ENCODE results near the gene FBXO3. TPM values are rescaled to one million over a fixed set of nuclear protein-coding genes. Genes with fewer than 3 reads are reported as not detected.

Gene FBXO3
- total and polyA plus RNA-seq, 2 donors from 2014 or later: 27.5 to 40.4 TPM

GRCh38 chr11:33787076-33787475, 12.8 kb upstream of the FBXO3 start:
- H3K36me3 ChIP-seq (ENCODE audit: control insufficient read depth in 2 of 3, insufficient read depth in 3 of 3, low read length in 3 of 3): no peaks in the 10 kb centered on the region
- H3K9ac ChIP-seq (ENCODE audit: low read length in 3 of 3): no peak overlapping the region
- FAIRE-seq: no peak
- no peaks in the 10 kb centered on the region for H3K9me3 ChIP-seq (ENCODE audit: control insufficient read depth in 2 of 3, insufficient read depth in 1 of 3, low read length in 3 of 3)
- peaks cover 0 to 2% (median 0%) of the 10 kb centered on the region in 3 donors for H3K4me1 ChIP-seq (ENCODE audit: control insufficient read depth in 2 of 3, insufficient read depth in 2 of 3, low read depth in 1 of 3, low read length in 3 of 3)
- DNase-seq: no peak
- TF ChIP-seq CTCF (IDR thresholded peaks at IDR 0.05; ENCODE audit: borderline replicate concordance, extremely low read depth, insufficient read depth): no peak
- intact Hi-C loops (cut with DNase I): no loop called here
- no peak overlapping the region for H3K27ac ChIP-seq (ENCODE audit: low read depth in 2 of 2, low read length in 2 of 2)
- H3K27me3 ChIP-seq (ENCODE audit: control insufficient read depth, insufficient read depth, low read length): no peaks in the 10 kb centered on the region
- no peak overlapping the region for H3K4me3 ChIP-seq (ENCODE audit: low read length in 3 of 3)

- peaks cover 0 to 2% (median 0%) of the 10 kb centered on the region in 3 donors for H3K4me1 ChIP-seq (ENCODE audit: control insufficient read depth in 2 of 3, insufficient read depth in 2 of 3, low read depth in 1 of 3, low read length in 3 of 3)
- DNase-seq: no peak
- FAIRE-seq: no peak
- H3K27ac ChIP-seq (ENCODE audit: low read depth in 2 of 2, low read length in 2 of 2): no peak overlapping the region
- H3K9me3 ChIP-seq (ENCODE audit: control insufficient read depth in 2 of 3, insufficient read depth in 1 of 3, low read length in 3 of 3): no peaks in the 10 kb centered on the region
- H3K36me3 ChIP-seq (ENCODE audit: control insufficient read depth in 2 of 3, insufficient read depth in 3 of 3, low read length in 3 of 3): no peaks in the 10 kb centered on the region
- no peak for TF ChIP-seq CTCF (IDR thresholded peaks at IDR 0.05; ENCODE audit: borderline replicate concordance, extremely low read depth, insufficient read depth)
- intact Hi-C loops (cut with DNase I): no loop called here
- no peaks in the 10 kb centered on the region for H3K27me3 ChIP-seq (ENCODE audit: control insufficient read depth, insufficient read depth, low read length)
- no peak overlapping the region for H3K4me3 ChIP-seq (ENCODE audit: low read length in 3 of 3)
- no peak overlapping the region for H3K9ac ChIP-seq (ENCODE audit: low read length in 3 of 3)
These were observed 11.3 kb upstream of the FBXO3 start for GRCh38 chr11:33785609-33786008.

GRCh38 chr11:33779849-33780528, 5.7 kb upstream of the FBXO3 start:
- Histone ChIP-seq H3K4me1 (ENCODE audit: control insufficient read depth in 2 of 3, insufficient read depth in 2 of 3, low read depth in 1 of 3, low read length in 3 of 3) (peaks cover 0 to 18% (median 14%) of the 10 kb centered on the region in 3 donors), H3K27me3 (ENCODE audit: control insufficient read depth, insufficient read depth, low read length) (no peaks in the 10 kb centered on the region), H3K27ac (ENCODE audit: low read depth in 2 of 2, low read length in 2 of 2) (no peak overlapping the region), H3K36me3 (ENCODE audit: control insufficient read depth in 2 of 3, insufficient read depth in 3 of 3, low read length in 3 of 3) (no peaks in the 10 kb centered on the region), H3K4me3 (ENCODE audit: low read length in 3 of 3) (no peak overlapping the region), H3K9ac (ENCODE audit: low read length in 3 of 3) (no peak overlapping the region), H3K9me3 (ENCODE audit: control insufficient read depth in 2 of 3, insufficient read depth in 1 of 3, low read length in 3 of 3) (no peaks in the 10 kb centered on the region)
- TF ChIP-seq CTCF (IDR thresholded peaks at IDR 0.05; ENCODE audit: borderline replicate concordance, extremely low read depth, insufficient read depth): no peak
- intact Hi-C loops (cut with DNase I): no loop called here
- FAIRE-seq: no peak
- DNase-seq: peak in 1 of 5 donors; percentile 65

Data from kidney (tissue), 14 donors.